GM23248 (cell line): ENCODE results near the gene CCDC18. TPM values are rescaled to one million over a fixed set of nuclear protein-coding genes. Genes with fewer than 3 reads are reported as not detected.

Source experiments
- DNase-seq: peaks from one replicate; pipeline ENCODE4 v3.0.0-alpha.2; 2015
- H2AFZ ChIP-seq: fragments of 200-600 bp; sonication (generic); 2 replicates; pipeline ENCODE4 v1.6.1; 2016; ENCODE audit warnings: antibody characterized with exemption
- H3F3A ChIP-seq: fragments of 200-600 bp; sonication (generic); 2 replicates; pipeline ENCODE4 v1.6.1; 2016; ENCODE audit warnings: mild to moderate bottlenecking, antibody characterized with exemption, mixed run types; ENCODE audit not compliant: insufficient read depth
- H3K27ac ChIP-seq: fragments of 200-600 bp; sonication (generic); 2 replicates; pipeline ENCODE4 v1.5.1; 2016; ENCODE audit warnings: mild to moderate bottlenecking
- H3K27me3 ChIP-seq: fragments of 200-600 bp; sonication (generic); replicated peaks from 2 replicates; pipeline ENCODE4 v1.6.1; 2016; ENCODE audit warnings: mild to moderate bottlenecking; ENCODE audit not compliant: insufficient read depth
- H3K36me3 ChIP-seq: fragments of 200-600 bp; sonication (generic); 2 replicates; pipeline ENCODE4 v1.6.1; 2016; ENCODE audit warnings: low read depth, mild to moderate bottlenecking
- H3K4me1 ChIP-seq: fragments of 200-600 bp; sonication (generic); 2 replicates; pipeline ENCODE4 v1.6.1; 2016; ENCODE audit warnings: mild to moderate bottlenecking; ENCODE audit not compliant: insufficient read depth
- H3K4me2 ChIP-seq: fragments of 200-600 bp; sonication (generic); one replicate; pipeline ENCODE4 v1.6.1; 2016; ENCODE audit warnings: mild to moderate bottlenecking; ENCODE audit not compliant: unreplicated experiment
- H3K4me3 ChIP-seq: fragments of 200-600 bp; sonication (generic); 2 replicates; pipeline ENCODE4 v1.5.1; 2016; ENCODE audit warnings: mild to moderate bottlenecking
- H3K79me2 ChIP-seq: fragments of 200-600 bp; sonication (generic); 2 replicates; pipeline ENCODE4 v1.6.1; 2016; ENCODE audit warnings: mild to moderate bottlenecking; ENCODE audit not compliant: insufficient read depth
- H3K9ac ChIP-seq: fragments of 200-600 bp; sonication (generic); 2 replicates; pipeline ENCODE4 v1.6.1; 2016; ENCODE audit warnings: mild to moderate bottlenecking
- H3K9me2 ChIP-seq: fragments of 200-600 bp; sonication (generic); 2 replicates; pipeline ENCODE4 v1.6.1; 2016; ENCODE audit warnings: mixed run types, mild to moderate bottlenecking, moderate library complexity; ENCODE audit not compliant: insufficient read depth
- H3K9me3 ChIP-seq: fragments of 200-600 bp; sonication (generic); one replicate; pipeline ENCODE4 v1.6.1; 2017; ENCODE audit warnings: low read depth
- H4K20me1 ChIP-seq: fragments of 200-600 bp; sonication (generic); 2 replicates; pipeline ENCODE4 v1.6.0; 2016; ENCODE audit not compliant: insufficient read depth
- EZH2 ChIP-seq: fragments of 200-600 bp; sonication (generic); IDR thresholded peaks from 2 replicates; pipeline ENCODE4 v1.6.1; 2018; ENCODE audit warnings: antibody characterized with exemption, mild to moderate bottlenecking; ENCODE audit not compliant: insufficient read depth, poor library complexity, severe bottlenecking
- EZH2phosphoT487 ChIP-seq: fragments of 200-600 bp; sonication (generic); IDR thresholded peaks from 2 replicates; pipeline ENCODE4 v1.6.1; 2018; ENCODE audit warnings: antibody characterized with exemption, moderate library complexity, mild to moderate bottlenecking, low read depth; ENCODE audit not compliant: insufficient read depth
- WGBS, 2 experiments: methylation state at CpG; one replicate each; pipeline ENCODE4 v1.1.6; 2015 to 2017; ENCODE audit warnings: low lambda C conversion rate in 2 of 2, low coverage in 1 of 2; ENCODE audit errors: missing lambda C conversion rate in 2 of 2; 5-methylcytosine and 5-hydroxymethylcytosine counted together
- in situ Hi-C: fragments of 300-500 bp; cut with MboI; formaldehyde crosslinking; loops from 2 replicates; pipeline ENCODE4 v1.15.0; 2020
- polyA plus RNA-seq: library from polyadenylated mRNA; unstranded; fragments of >200 nt; fragmentation: Nextera tagmentation; extraction: Ambion mirVana; gene quantifications from 2 replicates; pipeline ENCODE4 v1.2.1, GENCODE V29; 2016
- total RNA-seq: library from RNA; depleted of rRNA; stranded (reverse); fragments of >200 nt; shearing (Covaris generic); gene quantifications from 2 replicates; pipeline ENCODE4 v1.2.3, GENCODE V29; 2014

CCDC18 gene
- total and polyA plus RNA-seq, 2 experiments from 2014 or later: 5.7 to 7.8 TPM

DNA sequence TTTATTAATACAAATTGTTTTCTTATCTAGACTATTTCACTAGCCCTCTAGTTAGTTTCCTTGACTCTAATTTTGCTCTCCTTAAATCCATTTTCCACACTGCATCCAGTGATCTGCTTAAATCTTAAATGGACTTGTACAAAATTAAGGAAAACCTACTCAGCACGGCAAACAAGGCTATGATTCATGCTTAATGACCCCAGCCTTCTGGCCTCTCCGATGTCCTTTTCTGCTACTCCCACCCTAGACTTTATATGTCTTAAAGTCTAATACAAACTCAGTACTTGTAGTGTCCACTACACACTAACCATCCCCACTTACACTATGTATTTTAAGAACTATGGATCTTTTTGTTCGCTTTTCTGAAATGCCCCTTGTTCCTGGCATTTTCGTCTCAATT lies 2.5 kb upstream of the CCDC18 start:
- Histone ChIP-seq H3K27me3 (no peaks in the 10 kb centered on the region), H3K4me1 (peaks cover 22% of the 10 kb centered on the region; the same call in 1 of the 2 replicates), H3K9ac (peak overlapping the region; percentile 99), H3F3A (peaks cover 26% of the 10 kb centered on the region), H3K27ac (peak overlapping the region; percentile 99), H3K9me3 (no peaks in the 10 kb centered on the region), H3K9me2 (no peaks in the 10 kb centered on the region), H4K20me1 (no peaks in the 10 kb centered on the region; the same call in 1 of the 2 replicates), H3K79me2 (peaks cover 83% of the 10 kb centered on the region), H3K4me2 (peak overlapping the region; percentile 88), H2AFZ (no peak overlapping the region), H3K4me3 (peak overlapping the region; percentile 91), H3K36me3 (peaks cover 4% of the 10 kb centered on the region; the same call in 1 of the 2 replicates)
- DNase-seq: peak; percentile 63
- in situ Hi-C loops: no loop called here
- TF ChIP-seq EZH2: no peak
- TF ChIP-seq EZH2phosphoT487: no peak
- 21 to 27% methylated on average over 4 of the region's 4 CpGs for WGBS, 2 experiments

DNA sequence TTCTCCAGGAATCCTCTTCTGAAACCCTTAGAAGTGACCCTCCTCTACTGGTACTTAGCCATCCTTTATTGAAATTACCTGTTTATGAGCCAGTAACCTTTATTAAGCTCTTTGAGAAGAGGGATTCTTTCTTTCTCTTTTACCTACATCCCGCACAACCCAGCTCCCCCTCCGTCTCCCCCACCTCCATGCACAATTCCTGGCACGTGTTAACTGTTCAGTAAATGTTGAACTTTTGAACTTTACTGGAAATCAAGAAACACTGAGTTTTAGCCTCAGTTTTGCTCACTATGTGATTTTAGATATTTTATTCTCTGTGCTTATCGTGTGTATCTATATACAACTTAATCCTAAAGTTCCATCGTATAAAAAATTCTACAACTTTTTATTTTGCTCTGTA lies 2.1 kb upstream of the CCDC18 start:
- peak overlapping the region; percentile 99 for H3K27ac ChIP-seq
- peak overlapping the region; percentile 91 for H3K4me3 ChIP-seq
- peak overlapping the region; percentile 88 for H3K4me2 ChIP-seq
- no peak overlapping the region for H2AFZ ChIP-seq
- peak; percentile 25 for DNase-seq
- peaks cover 22% of the 10 kb centered on the region; the same call in 1 of the 2 replicates for H3K4me1 ChIP-seq
- in situ Hi-C loops: no loop called here
- no peaks in the 10 kb centered on the region for H3K9me3 ChIP-seq
- peak overlapping the region; percentile 99 for H3K9ac ChIP-seq
- TF ChIP-seq EZH2: no peak
- TF ChIP-seq EZH2phosphoT487: no peak
- 24 to 25% methylated on average over 5 of the region's 5 CpGs for WGBS, 2 experiments
- H3K36me3 ChIP-seq: peaks cover 4% of the 10 kb centered on the region; the same call in 1 of the 2 replicates
- H3F3A ChIP-seq: peaks cover 26% of the 10 kb centered on the region
- H3K79me2 ChIP-seq: peaks cover 83% of the 10 kb centered on the region
- no peaks in the 10 kb centered on the region for H3K9me2 ChIP-seq
- H3K27me3 ChIP-seq: no peaks in the 10 kb centered on the region
- H4K20me1 ChIP-seq: no peaks in the 10 kb centered on the region; the same call in 1 of the 2 replicates

DNA sequence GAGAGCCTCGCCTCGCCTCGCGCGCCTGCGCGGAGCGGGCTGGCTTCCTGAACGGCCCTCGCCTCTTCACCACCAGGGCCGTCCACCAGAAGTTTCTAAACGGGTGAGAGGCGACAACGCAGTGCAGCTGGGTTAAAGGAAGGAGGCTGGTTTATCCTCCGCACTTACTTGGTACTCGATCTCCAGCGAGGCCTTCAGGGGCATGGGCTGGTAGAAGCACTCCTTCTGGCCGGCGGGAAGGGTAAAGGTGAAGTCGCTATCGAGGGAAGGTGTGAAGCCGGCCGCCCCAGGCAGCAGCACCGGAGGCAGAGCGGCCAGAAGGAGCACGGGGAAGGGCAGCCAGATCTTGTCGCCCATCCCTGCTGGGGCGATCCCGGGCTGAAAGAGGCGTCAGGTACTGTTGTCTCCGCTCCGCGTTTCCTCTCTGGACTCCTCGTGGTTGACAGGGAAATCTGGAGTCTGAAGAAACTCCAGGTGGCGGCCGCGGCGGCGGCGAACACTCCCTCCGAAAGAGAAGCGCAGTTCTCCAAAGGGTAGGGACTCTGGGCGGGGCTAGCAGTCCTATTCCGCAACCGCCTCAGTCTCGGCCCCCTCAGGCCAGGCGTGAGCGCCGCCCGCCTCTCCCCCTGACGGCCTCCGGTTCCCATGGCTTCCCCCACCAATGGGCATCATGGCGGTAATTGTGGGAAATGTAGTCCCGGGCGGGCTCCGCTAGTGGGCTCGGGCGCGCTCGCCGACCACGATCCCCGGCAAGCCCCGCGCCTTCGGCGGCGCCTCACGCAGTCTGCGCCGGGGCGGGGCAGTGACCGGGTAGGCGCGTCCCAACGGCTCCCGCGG lies 420 bp upstream of the CCDC18 start, which contains the start of gene TMED5:
Gene TMED5, minus strand, starts transcription at position 528 of the 837 bp plus-strand sequence. Its CDS starts 171 bp downstream, at position 357.
- peak within 1 kb of the TSS; percentile 99 for H3K9ac ChIP-seq
- H4K20me1 ChIP-seq: no peaks in the 10 kb centered on the region; the same call in 1 of the 2 replicates
- H3K27ac ChIP-seq: peak within 1 kb of the TSS; percentile 99
- no peaks in the 10 kb centered on the region for H3K36me3 ChIP-seq
- no peaks in the 10 kb centered on the region for H3K27me3 ChIP-seq
- DNase-seq: peak; percentile 99
- H3K9me3 ChIP-seq: no peaks in the 10 kb centered on the region
- WGBS, 2 experiments: 1% methylated on average over 69 to 70 of the region's 78 CpGs
- H3F3A ChIP-seq: peaks cover 26% of the 10 kb centered on the region
- H3K9me2 ChIP-seq: no peaks in the 10 kb centered on the region
- peak within 1 kb of the TSS; percentile 88 for H3K4me2 ChIP-seq
- peak within 1 kb of the TSS; percentile 79 for H2AFZ ChIP-seq
- peak within 1 kb of the TSS; percentile 91 for H3K4me3 ChIP-seq
- in situ Hi-C loops: no loop called here
- H3K4me1 ChIP-seq: peaks cover 22% of the 10 kb centered on the region; the same call in 1 of the 2 replicates
- TF ChIP-seq EZH2phosphoT487: no peak
- TF ChIP-seq EZH2: no peak
- peaks cover 80% of the 10 kb centered on the region for H3K79me2 ChIP-seq

DNA sequence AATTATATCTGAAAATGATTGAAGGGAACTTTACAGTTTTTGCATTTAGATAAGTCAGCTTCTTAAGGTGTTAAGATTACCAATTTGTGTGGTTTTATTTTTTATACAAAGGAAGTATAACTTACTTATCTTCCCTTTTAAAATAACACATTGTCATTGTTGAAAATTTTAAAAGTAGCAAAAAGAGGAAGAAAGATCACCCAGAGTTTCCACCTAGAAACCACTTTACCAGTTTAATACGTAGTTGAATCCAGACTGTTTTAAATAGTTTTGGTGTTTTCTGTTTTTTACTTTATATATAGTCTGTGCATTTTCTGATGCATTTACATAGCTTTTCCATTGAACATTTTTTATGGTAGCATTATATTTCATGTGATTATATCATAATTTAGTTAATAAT lies 6.1 kb downstream of the CCDC18 start:
- no peak overlapping the region for H3K27ac ChIP-seq
- H3K9ac ChIP-seq: no peak overlapping the region
- H2AFZ ChIP-seq: 0 out of 2 replicates have a peak overlapping the region, but pooled peaks have one; percentile 1
- no peaks in the 10 kb centered on the region for H3K36me3 ChIP-seq
- 0 out of 2 replicates have a peak, but pooled peaks cover 5% of the 10 kb centered on the region for H3K4me1 ChIP-seq
- no peak for DNase-seq
- no peaks in the 10 kb centered on the region for H4K20me1 ChIP-seq
- H3K9me2 ChIP-seq: no peaks in the 10 kb centered on the region
- H3K4me3 ChIP-seq: no peak overlapping the region
- in situ Hi-C loops: no loop called here
- H3K4me2 ChIP-seq: no peak overlapping the region
- H3F3A ChIP-seq: no peaks in the 10 kb centered on the region
- peaks cover 43% of the 10 kb centered on the region for H3K79me2 ChIP-seq
- no peaks in the 10 kb centered on the region for H3K9me3 ChIP-seq
- TF ChIP-seq EZH2phosphoT487 (no peak), EZH2 (no peak)
- no peaks in the 10 kb centered on the region for H3K27me3 ChIP-seq
- WGBS, 2 experiments: 94 to 96% methylated on average over 1 of the region's 1 CpG
